GM12872 (cell line): ENCODE data around the gene OPRM1.

Source experiments
- CTCF ChIP-seq: IDR thresholded peaks from 3 replicates; pipeline ENCODE4 v1.5.1; 2011; ENCODE audit warnings: low read depth, mild to moderate bottlenecking, low read length, moderate library complexity; ENCODE audit not compliant: insufficient read depth

Gene OPRM1

GRCh38 chr6:154010371-154010770 is 28.7 kb upstream of the OPRM1 start:
- TF ChIP-seq CTCF, result no peak

- no peak for TF ChIP-seq CTCF
Observed at GRCh38 chr6:154012852-154013251, 26.2 kb upstream of the OPRM1 start.

GRCh38 chr6:154017786-154018185 is 21.3 kb upstream of the OPRM1 start:
- no peak for TF ChIP-seq CTCF

- TF ChIP-seq CTCF, result no peak
Observed at GRCh38 chr6:154030646-154031045, 8.4 kb upstream of the OPRM1 start.

- TF ChIP-seq CTCF, result no peak
Observed at GRCh38 chr6:154041001-154041400, 2.0 kb downstream of the OPRM1 start.

GRCh38 chr6:154053141-154053540 is 14.1 kb downstream of the OPRM1 start:
- no peak for TF ChIP-seq CTCF

- TF ChIP-seq CTCF, result no peak
Observed at GRCh38 chr6:154056536-154056935, 17.5 kb downstream of the OPRM1 start.

- no peak for TF ChIP-seq CTCF
Observed at GRCh38 chr6:154057098-154057497, 18.1 kb downstream of the OPRM1 start.
